ENCODE results near the gene ZBTB11. TPM values are rescaled to one million over a fixed set of nuclear protein-coding genes. Genes with fewer than 3 reads are reported as not detected.

The ZBTB11 gene
- total RNA-seq, 1 experiment from 2014 or later: 14.8 TPM

- WGBS (ENCODE audit: extremely low coverage, insufficient read length, low lambda C conversion rate): no CpG with 5 or more reads among the region's 7 CpGs
Measured at GRCh38 chr3:101722394-101723173, 45.7 kb upstream of the ZBTB11 start.

More at GRCh38 chr3:101722394-101723173, 45.7 kb upstream of the ZBTB11 start:
- no peak for TF ChIP-seq CTCF (conservative IDR thresholded peaks at IDR 0.05)
- no peak overlapping the region for H4K5ac ChIP-seq (ENCODE audit: insufficient read length, low read depth, low read length)
- H3K27ac ChIP-seq (ENCODE audit: insufficient read length, low read depth, low read length): no peak overlapping the region
- Mint-ChIP-seq H3K27me3 (ENCODE audit: low read depth) (no peaks in the 10 kb centered on the region), H3K4me1 (peaks cover 15 to 21% of the 10 kb centered on the region in 2 experiments), H3K9me3 (no peaks in the 10 kb centered on the region), H3K4me3 (no peak overlapping the region), H3K27ac (peak overlapping the region in 1 of 3 experiments; percentile 49; a peak in 2 of 7 replicates), H3K36me3 (ENCODE audit: insufficient read depth in 1 of 3, low read depth in 3 of 3) (peaks cover 0 to 12% (median 5%) of the 10 kb centered on the region in 3 experiments; a peak in 5 of 7 replicates)
- H4K8ac ChIP-seq (replicated peaks; ENCODE audit: insufficient read length, low read depth, low read length): no peak overlapping the region
- H2AFZ ChIP-seq (ENCODE audit: low read length): no peak overlapping the region
- no peak overlapping the region for H3K23ac ChIP-seq (ENCODE audit: insufficient read length, low read depth, low read length)
- H2BK5ac ChIP-seq (ENCODE audit: insufficient read length, low read length): no peak overlapping the region
- no peak overlapping the region for H3T11ph ChIP-seq (ENCODE audit: low read length)
- H3K79me2 ChIP-seq (ENCODE audit: insufficient read depth, low read length): no peaks in the 10 kb centered on the region
- H4K20me1 ChIP-seq (ENCODE audit: control insufficient read depth, insufficient read depth, insufficient read length): no peaks in the 10 kb centered on the region
- H4K91ac ChIP-seq (ENCODE audit: insufficient read length, low read depth, low read length): no peak overlapping the region
- no peak overlapping the region for H3K4ac ChIP-seq (ENCODE audit: low read depth, low read length)
- H3K18ac ChIP-seq (ENCODE audit: insufficient read length, low read depth, low read length): no peak overlapping the region
- no peak overlapping the region for H2AK5ac ChIP-seq (ENCODE audit: insufficient read length, low read length)
- no peak for DNase-seq
- H3K4me1 ChIP-seq (ENCODE audit: insufficient read depth, low read length): no peaks in the 10 kb centered on the region
- H3K14ac ChIP-seq (ENCODE audit: insufficient read depth, low read length): no peak overlapping the region
- H3K79me1 ChIP-seq (ENCODE audit: insufficient read depth, low read depth, low read length, poor library complexity, severe bottlenecking): peaks cover 3% of the 10 kb centered on the region
- H2BK20ac ChIP-seq (ENCODE audit: low read depth, low read length, poor library complexity, severe bottlenecking): no peak overlapping the region
- H3K9ac ChIP-seq (ENCODE audit: extremely low read depth, insufficient read length, low read length): no peak overlapping the region
- no peak overlapping the region for H2BK15ac ChIP-seq (ENCODE audit: low read depth, low read length)
- H3K56ac ChIP-seq (ENCODE audit: insufficient read length, low read depth, low read length): no peak overlapping the region
- no peaks in the 10 kb centered on the region for H3K9me3 ChIP-seq (ENCODE audit: control insufficient read depth, low read depth, low read length)
- no peak overlapping the region for H2BK120ac ChIP-seq (ENCODE audit: low read depth, low read length, poor library complexity, severe bottlenecking)
- H2BK12ac ChIP-seq (ENCODE audit: insufficient read length, low read depth, low read length): no peak overlapping the region
- no peak overlapping the region for H3K4me2 ChIP-seq (ENCODE audit: insufficient read depth, insufficient read length, low read length)
- H3K27me3 ChIP-seq (ENCODE audit: insufficient read depth, low read length): no peaks in the 10 kb centered on the region
- peaks cover 6% of the 10 kb centered on the region for H3K23me2 ChIP-seq (ENCODE audit: insufficient read length, low read depth, low read length, poor library complexity, severe bottlenecking)

Data from H9 (cell line).